ENCODE results near the gene ZSWIM6.

The ZSWIM6 gene

GRCh38 chr5:61319388-61320146, 12.5 kb upstream of the ZSWIM6 start:
- TF ChIP-seq Cebpa-rat (IDR thresholded peaks at IDR 0.05) = no peak
- no peaks in the 10 kb centered on the region for H3K9me3 ChIP-seq
- H3K4me1 ChIP-seq = no peaks in the 10 kb centered on the region
- no peaks in the 10 kb centered on the region for H3K27me3 ChIP-seq
- no peak overlapping the region for H3K4me3 ChIP-seq
- no peak overlapping the region for H3K4me2 ChIP-seq
- no peaks in the 10 kb centered on the region for H4K20me1 ChIP-seq
- no peaks in the 10 kb centered on the region for H3K36me3 ChIP-seq
- H3K27ac ChIP-seq = no peak overlapping the region
- no peak overlapping the region for H3K9ac ChIP-seq

- no peaks in the 10 kb centered on the region for H3K27me3 ChIP-seq
- H3K36me3 ChIP-seq = no peaks in the 10 kb centered on the region
- no peak overlapping the region for H3K27ac ChIP-seq
- H3K4me3 ChIP-seq = no peak overlapping the region
- H3K9ac ChIP-seq = no peak overlapping the region
- TF ChIP-seq Cebpa-rat (IDR thresholded peaks at IDR 0.05) = no peak
- H3K4me1 ChIP-seq = no peaks in the 10 kb centered on the region
- H3K9me3 ChIP-seq = no peaks in the 10 kb centered on the region
- no peaks in the 10 kb centered on the region for H4K20me1 ChIP-seq
- no peak overlapping the region for H3K4me2 ChIP-seq
These were observed 11.2 kb upstream of the ZSWIM6 start for GRCh38 chr5:61320860-61321259.

- Histone ChIP-seq H3K9me3 (no peaks in the 10 kb centered on the region), H3K27me3 (no peaks in the 10 kb centered on the region), H4K20me1 (no peaks in the 10 kb centered on the region), H3K9ac (no peak overlapping the region), H3K27ac (no peak overlapping the region), H3K4me3 (no peak overlapping the region), H3K4me1 (no peaks in the 10 kb centered on the region), H3K36me3 (no peaks in the 10 kb centered on the region), H3K4me2 (no peak overlapping the region)
- TF ChIP-seq Cebpa-rat (IDR thresholded peaks at IDR 0.05) = no peak
These were observed 10.4 kb upstream of the ZSWIM6 start for GRCh38 chr5:61321669-61322068.

- Histone ChIP-seq H3K27ac (no peak overlapping the region), H3K4me3 (no peak overlapping the region), H3K4me2 (no peak overlapping the region), H3K9me3 (no peaks in the 10 kb centered on the region), H3K4me1 (peaks cover 2% of the 10 kb centered on the region; the same call in 1 of the 2 replicates), H3K27me3 (no peaks in the 10 kb centered on the region), H4K20me1 (no peaks in the 10 kb centered on the region), H3K9ac (no peak overlapping the region), H3K36me3 (no peaks in the 10 kb centered on the region)
- TF ChIP-seq Cebpa-rat (IDR thresholded peaks at IDR 0.05) = no peak
These were observed 9.0 kb upstream of the ZSWIM6 start for GRCh38 chr5:61322738-61323725.

- Histone ChIP-seq H3K27ac (no peak overlapping the region), H3K9ac (no peak overlapping the region), H3K4me3 (no peak overlapping the region), H3K4me2 (peak overlapping the region; percentile 91), H3K27me3 (no peaks in the 10 kb centered on the region), H3K4me1 (peaks cover 24% of the 10 kb centered on the region), H3K36me3 (no peaks in the 10 kb centered on the region), H3K9me3 (no peaks in the 10 kb centered on the region), H4K20me1 (peaks cover 9% of the 10 kb centered on the region)
- TF ChIP-seq Cebpa-rat (IDR thresholded peaks at IDR 0.05) = no peak
These were observed 4.0 kb upstream of the ZSWIM6 start for GRCh38 chr5:61327760-61328753.

GRCh38 chr5:61328791-61329549, 3.1 kb upstream of the ZSWIM6 start:
- H3K4me3 ChIP-seq = peak overlapping the region; percentile 93; the same call in 1 of the 2 replicates
- no peak overlapping the region for H3K27ac ChIP-seq
- H4K20me1 ChIP-seq = peaks cover 18% of the 10 kb centered on the region
- no peak for TF ChIP-seq Cebpa-rat (IDR thresholded peaks at IDR 0.05)
- no peaks in the 10 kb centered on the region for H3K9me3 ChIP-seq
- H3K36me3 ChIP-seq = no peaks in the 10 kb centered on the region
- peak overlapping the region; percentile 91 for H3K4me2 ChIP-seq
- peaks cover 25% of the 10 kb centered on the region for H3K4me1 ChIP-seq
- H3K27me3 ChIP-seq = no peaks in the 10 kb centered on the region
- no peak overlapping the region for H3K9ac ChIP-seq

GRCh38 chr5:61329550-61330128, 2.4 kb upstream of the ZSWIM6 start:
- Histone ChIP-seq H3K9ac (peak overlapping the region; percentile 86), H3K27me3 (no peaks in the 10 kb centered on the region), H3K4me2 (peak overlapping the region; percentile 91), H3K9me3 (no peaks in the 10 kb centered on the region), H3K4me3 (peak overlapping the region; percentile 93), H3K27ac (peak overlapping the region; percentile 91), H4K20me1 (peaks cover 25% of the 10 kb centered on the region), H3K36me3 (no peaks in the 10 kb centered on the region), H3K4me1 (peaks cover 32% of the 10 kb centered on the region)
- no peak for TF ChIP-seq Cebpa-rat (IDR thresholded peaks at IDR 0.05)

GRCh38 chr5:61330341-61330844, 1.7 kb upstream of the ZSWIM6 start:
- Histone ChIP-seq H3K27me3 (no peaks in the 10 kb centered on the region), H3K9ac (peak overlapping the region; percentile 86), H3K27ac (peak overlapping the region; percentile 91)

More at GRCh38 chr5:61330341-61330844, 1.7 kb upstream of the ZSWIM6 start:
- no peaks in the 10 kb centered on the region for H3K9me3 ChIP-seq
- H3K4me3 ChIP-seq = peak overlapping the region; percentile 93
- no peaks in the 10 kb centered on the region for H3K36me3 ChIP-seq
- TF ChIP-seq Cebpa-rat (IDR thresholded peaks at IDR 0.05) = no peak
- peaks cover 32% of the 10 kb centered on the region for H4K20me1 ChIP-seq
- H3K4me2 ChIP-seq = peak overlapping the region; percentile 91
- peaks cover 39% of the 10 kb centered on the region for H3K4me1 ChIP-seq
